Stimulated activated CD4-positive, alpha-beta T cell treated with anti-CD3 and anti-CD28 coated beads, Interleukin-15, amount 100 ng/mL, for 1 hour (primary cell): Measurements from ENCODE around the gene NOXO1.
"Not testable (repeated sequence)": the region's sequence is repeated elsewhere in the genome, so short reads cannot be mapped to it uniquely, and the experiment has no call there.

ENCODE experiments used
- DNase-seq, 2 donors: peaks; one replicate each; pipeline ENCODE4 v3.0.0-alpha.2; 2020; ENCODE audit warnings: low read depth in 1 of 2, low spot score in 1 of 2

Gene NOXO1

GRCh38 chr16:1981398-1981836 lies at the start of gene NOXO1:
TSS of gene NOXO1 (minus strand) at chr16:1981469. CDS start at chr16:1981179, 290 bp downstream.
- DNase-seq = no peak

- no peak for DNase-seq
These were observed 48.8 kb upstream of the NOXO1 start for GRCh38 chr16:2030036-2030435.

GRCh38 chr16:2029350-2029749 lies 48.1 kb upstream of the NOXO1 start:
- DNase-seq = no peak

DNA sequence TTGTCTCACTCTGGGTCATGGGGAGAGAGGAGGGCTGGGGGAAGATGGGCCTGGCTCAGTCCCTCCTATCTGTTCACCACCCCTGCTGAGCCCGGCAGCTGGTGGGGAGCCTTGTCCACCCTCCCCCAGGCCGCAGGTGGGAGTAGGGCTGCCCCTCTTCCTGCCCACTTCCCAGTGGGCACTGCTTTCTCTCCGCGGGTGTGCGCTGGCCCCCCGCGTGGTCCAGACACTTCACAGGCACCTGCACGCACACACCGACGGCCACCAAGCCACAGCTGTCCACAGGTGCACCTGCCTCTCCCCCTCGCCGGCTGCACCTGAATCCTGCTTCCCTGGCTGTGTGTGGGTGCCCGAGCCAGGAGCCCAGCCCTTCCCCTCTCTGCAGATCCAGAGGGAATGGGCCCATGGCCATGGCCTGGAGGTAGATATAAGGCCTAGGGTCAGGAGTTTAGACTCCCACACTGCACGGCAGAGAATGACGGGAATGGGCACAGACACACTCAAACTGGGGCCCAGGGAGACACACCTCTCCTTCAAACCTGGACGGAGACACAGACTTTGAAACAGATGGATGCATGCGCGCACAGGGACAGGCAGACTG lies 47.5 kb upstream of the NOXO1 start:
- no peak for DNase-seq

DNA sequence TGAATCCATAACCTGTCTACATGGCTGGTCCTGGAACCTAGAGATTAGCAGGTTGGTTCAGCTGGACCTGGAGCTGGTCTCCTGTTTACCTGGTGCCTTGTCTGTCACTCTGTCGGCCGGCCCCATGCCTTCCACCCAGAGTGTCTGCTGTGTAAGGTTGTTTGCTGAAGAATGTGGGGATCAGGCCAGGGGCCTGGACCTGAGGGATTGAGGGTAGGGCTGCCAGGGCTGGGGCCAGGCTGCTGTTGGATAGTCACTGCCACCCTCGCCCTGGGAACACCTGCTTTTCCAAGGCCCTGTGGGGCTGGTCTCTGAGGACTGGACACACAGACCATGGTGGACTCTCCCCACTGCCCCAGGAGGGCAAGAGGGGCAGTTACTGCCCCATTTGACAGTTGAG lies 46.9 kb upstream of the NOXO1 start:
- DNase-seq = no peak

DNA sequence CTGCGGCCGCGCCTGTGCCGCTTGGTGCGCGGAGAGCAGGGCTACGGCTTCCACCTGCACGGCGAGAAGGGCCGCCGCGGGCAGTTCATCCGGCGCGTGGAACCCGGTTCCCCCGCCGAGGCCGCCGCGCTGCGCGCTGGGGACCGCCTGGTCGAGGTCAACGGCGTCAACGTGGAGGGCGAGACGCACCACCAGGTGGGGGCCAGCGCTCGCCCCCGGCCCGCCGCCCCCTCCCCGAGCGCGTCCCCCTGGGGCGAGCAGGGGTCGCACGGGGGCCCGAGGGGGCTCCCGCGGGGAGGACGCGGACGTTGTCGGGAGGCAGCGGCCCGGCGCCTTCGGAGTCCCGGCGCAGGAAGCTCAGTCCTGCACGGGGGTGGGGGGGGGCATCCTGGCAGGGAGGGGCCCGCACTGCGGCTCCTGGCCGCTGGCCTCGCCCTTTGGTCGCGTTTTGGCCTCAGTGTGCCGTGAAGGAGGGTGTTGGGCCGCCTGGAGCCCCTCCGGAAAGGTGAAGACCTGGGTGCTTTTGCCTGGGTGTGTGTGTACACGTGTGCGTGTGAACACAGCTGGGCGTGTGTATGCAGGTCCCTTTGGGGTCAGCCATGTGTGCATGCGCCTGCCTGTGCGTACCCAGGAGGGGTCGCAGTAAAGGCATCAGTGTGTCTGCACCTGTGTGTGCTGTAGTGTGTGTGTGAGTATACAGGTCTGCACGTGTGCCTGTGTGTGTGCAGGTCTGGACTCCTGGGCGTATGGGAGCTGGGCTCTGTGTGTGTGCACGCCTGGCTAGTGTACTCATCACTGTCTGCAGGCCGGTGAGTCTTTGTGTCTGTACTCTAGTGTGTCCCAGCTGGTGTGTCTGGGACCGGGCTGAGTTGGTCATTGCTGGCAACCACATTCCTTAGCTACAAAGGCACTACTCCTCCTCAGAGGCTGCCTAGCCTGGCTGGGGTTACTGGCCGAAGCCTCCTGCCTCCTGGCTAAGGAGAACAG lies 46.0 kb upstream of the NOXO1 start:
- DNase-seq = no peak

DNA sequence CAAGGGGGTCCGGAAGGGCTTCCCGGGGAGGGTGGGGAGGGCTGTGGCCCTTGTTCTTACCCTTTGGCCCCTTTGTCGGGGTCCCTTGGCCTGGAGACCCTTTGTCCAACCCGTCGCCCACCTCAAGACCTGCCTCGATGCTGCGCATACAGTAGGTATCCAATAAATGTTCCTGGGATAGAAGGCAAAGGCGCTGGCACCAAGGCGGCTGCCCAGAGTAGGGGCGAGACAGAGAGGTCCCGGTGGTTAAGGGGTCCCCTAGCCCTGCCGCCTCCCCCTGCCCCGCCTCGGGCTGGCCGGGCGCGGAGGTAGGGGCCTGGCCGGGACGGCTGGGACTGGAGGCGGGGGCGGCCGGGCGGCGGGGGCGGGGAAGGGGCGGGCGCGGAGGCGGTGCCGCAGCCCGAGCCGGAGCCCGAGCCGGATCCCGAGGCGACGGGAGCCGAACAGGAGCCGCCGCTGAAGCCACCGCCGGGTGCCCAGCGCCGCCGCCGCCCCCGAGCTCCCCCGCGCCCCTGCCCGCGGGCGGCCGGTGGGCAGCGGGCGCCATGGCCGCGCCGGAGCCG lies 45.3 kb upstream of the NOXO1 start, which contains the start of gene NHERF2:
NHERF2 (plus strand) TSS at position 442 of the 563 bp plus-strand sequence; CDS start at position 546, 104 bp downstream.
- DNase-seq = no peak

DNA sequence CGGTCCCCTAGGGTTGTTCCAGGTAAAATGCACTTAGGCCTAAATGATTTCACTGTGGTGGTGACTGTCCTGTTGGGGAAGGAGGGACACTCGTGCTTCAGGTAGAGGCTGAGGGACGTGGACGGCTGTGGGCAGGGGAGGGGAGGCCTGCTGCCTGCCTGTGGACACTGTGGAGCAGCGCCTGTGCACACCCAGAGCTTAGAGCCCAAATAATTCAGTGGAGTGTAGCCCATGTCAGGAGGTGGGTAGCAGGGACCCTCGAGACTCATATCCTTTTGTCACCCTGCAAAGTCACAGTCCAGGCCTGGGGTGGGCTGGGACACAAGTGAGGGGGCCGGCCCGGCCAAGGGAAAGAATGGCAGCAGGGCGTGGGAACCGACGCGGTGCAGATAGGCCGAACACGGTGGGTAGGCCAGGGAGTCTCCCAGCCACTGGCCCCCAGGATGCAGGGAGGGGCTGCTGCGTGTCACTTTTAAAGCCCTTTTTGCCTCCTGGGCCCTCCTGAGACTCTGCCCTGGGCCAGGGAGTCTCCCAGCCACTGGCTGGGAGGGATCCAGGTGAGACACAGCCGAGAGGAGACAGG lies 44.7 kb upstream of the NOXO1 start:
- no peak for DNase-seq

DNA sequence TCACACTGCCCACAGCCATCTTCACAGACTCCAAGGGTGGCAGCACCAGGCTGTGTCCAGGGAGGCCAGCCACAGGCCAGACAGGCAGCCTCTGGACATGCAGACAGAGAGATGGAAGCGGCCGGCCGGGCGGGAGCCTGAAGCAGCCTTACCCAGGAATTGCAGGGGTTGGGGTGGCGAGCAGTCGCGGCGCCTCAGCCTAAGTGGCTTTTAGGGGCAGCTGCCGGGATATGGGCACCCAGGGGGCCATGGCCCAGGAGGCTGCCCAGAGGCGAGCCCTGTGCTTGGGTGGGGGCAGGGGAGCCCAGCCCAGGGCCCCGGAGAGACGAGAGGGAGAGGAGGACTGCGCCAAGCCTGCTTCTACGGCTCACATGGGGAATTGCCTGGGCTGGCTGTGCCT lies 44.0 kb upstream of the NOXO1 start:
- no peak for DNase-seq

- no peak for DNase-seq
These were observed 42.8 kb upstream of the NOXO1 start for GRCh38 chr16:2024032-2024420.

- peak; percentile 97 to 99 for DNase-seq
These were observed 42.1 kb upstream of the NOXO1 start for GRCh38 chr16:2023092-2024031.

GRCh38 chr16:2022723-2023091 lies 41.4 kb upstream of the NOXO1 start:
- no peak for DNase-seq

DNA sequence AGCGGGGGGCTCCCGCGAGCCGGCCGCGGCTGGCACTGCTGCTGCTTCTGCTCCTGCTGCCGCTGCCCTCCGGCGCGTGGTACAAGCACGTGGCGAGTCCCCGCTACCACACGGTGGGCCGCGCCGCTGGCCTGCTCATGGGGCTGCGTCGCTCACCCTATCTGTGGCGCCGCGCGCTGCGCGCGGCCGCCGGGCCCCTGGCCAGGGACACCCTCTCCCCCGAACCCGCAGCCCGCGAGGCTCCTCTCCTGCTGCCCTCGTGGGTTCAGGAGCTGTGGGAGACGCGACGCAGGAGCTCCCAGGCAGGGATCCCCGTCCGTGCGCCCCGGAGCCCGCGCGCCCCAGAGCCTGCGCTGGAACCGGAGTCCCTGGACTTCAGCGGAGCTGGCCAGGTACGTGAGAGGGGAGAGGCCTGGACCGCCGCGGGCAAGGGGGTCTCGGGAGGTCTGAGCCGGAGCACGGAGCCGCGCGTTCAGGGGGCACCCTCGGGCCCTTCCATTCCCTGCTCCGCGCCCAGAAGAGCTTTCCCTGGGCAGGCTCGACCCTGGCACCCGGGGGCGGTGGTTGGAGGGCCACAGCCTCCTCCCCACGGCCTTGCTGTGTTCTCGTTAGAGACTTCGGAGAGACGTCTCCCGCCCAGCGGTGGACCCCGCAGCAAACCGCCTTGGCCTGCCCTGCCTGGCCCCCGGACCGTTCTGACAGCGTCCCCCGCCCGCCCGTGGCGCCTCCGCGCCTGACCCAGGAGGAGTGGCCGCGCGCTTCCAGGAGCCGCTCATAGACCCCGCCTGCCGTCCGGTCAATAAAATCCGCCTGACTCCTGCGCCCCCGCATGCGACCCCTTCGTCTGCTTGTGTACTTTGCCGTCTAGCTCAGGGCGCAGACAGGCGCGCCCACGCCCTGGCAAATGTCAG lies 38.9 kb upstream of the NOXO1 start:
- DNase-seq = no peak

GRCh38 chr16:2019518-2019920 lies 38.2 kb upstream of the NOXO1 start, which contains the start of gene NPW:
TSS of gene NPW (plus strand) at chr16:2019785.
- DNase-seq = no peak

DNA sequence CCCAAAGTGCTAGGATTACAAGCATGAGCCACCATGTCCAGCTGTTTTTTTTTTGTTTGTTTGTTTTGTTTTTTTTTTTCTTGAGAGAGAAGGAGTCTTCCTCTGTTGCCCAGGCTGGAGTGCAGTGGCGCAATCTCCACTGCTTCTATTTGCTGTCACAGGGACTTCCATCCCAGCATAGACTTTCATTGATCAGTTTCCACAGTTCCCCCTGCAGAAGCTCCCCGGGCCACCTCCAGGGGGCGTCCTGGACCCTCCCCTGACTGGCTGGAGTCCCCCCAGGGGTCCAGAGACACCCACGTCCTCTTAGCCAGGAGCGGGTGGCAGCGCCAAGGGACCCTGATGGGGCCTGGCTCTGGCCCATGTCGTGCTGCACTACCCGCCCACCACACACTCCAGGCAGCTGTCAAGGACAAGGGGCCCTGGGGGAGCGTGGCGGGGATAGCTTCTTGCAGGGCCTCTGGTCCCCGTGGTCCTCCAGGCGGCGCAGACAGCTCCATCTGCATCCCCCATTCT lies 35.2 kb upstream of the NOXO1 start:
- DNase-seq = no peak

- DNase-seq = no peak
These were observed 34.6 kb upstream of the NOXO1 start for GRCh38 chr16:2015947-2016208.

DNA sequence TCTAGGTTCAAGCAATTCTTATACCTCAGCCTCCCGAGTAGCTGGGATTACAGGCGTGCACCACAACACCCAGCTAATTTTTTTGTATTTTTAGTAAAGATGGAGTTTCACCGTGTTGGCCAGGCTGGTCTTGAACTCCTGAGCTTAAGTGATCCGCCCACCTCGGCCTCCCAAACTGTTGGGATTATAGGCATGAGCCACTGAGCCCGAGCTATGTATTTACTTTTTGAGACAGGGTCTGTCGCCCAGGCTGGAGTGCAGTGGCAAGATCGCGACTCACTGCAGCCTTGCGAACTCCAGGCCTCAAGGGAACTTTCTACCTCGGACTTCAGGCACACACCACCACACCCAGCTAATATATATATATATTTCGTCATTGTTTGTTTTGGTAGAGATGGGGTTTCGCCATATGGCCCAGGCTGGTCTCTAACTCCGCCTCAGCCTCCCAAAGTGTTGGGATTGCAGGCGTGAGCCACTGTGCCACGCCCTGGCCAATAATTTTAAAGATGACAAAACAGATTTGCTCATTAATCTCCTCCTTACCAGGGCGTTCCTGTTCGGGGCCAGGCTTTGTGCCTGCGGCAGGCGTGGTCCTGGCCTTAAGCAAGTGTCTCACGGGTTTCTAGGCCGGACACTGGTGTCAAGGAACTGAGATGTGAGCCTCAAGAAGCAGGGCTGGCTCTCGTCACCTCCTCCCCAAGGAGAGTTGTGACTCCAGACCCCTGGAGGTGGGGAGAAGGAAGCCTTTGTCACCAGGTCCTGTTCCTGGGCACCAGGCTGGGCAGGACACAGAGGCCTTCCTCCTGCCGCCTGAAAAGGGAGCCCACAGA lies 34.1 kb upstream of the NOXO1 start:
- no peak for DNase-seq

- no peak for DNase-seq
These were observed 32.3 kb upstream of the NOXO1 start for GRCh38 chr16:2013527-2013926.

DNA sequence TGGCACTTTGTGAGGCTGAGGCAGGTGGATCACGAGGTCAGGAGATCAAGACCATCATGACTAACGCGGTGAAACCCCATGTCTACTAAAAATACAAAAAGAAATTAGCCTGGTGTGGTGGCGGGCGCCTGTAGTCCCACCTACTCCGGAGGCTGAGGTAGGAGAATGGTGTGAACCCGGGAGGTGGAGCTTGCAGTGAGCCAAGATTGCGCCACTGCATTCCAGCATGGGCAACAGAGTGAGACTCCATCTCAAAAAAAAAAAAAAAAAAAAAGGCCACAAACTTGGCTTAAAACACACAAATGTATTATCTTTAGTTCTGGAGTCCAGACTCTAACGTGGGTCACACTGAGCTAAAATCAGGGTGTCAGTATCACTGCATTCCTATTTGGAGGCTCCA lies 30.5 kb upstream of the NOXO1 start:
- DNase-seq = not testable (repeated sequence)
